Epithelial cell of proximal tubule (primary cell): ENCODE results near the gene SPTBN5. TPM values are rescaled to one million over a fixed set of nuclear protein-coding genes. Genes with fewer than 3 reads are reported as not detected.

Source experiments
- DNase-seq: peaks from one replicate; pipeline ENCODE4 v3.0.0-alpha.2; 2011; ENCODE audit warnings: low read depth
- H3K4me3 ChIP-seq: 2 replicates; pipeline ENCODE4 v1.5.1; 2011; ENCODE audit warnings: low read depth, mild to moderate bottlenecking, low read length
- CTCF ChIP-seq: conservative IDR thresholded peaks from 2 replicates; pipeline ENCODE4 v1.5.1; 2012; ENCODE audit warnings: low read depth, mild to moderate bottlenecking, low read length
- total RNA-seq: library from RNA; depleted of rRNA; stranded (reverse); fragments of >200 nt; gene quantifications from 2 replicates; pipeline ENCODE4 v1.2.3, GENCODE V29; 2015

SPTBN5 gene
- total RNA-seq, 1 donor from 2014 or later, result 0.63 TPM

- no peak overlapping the region for H3K4me3 ChIP-seq
- DNase-seq, result no peak
- no peak for TF ChIP-seq CTCF
Observed at GRCh38 chr15:41891946-41892345, 1.9 kb downstream of the SPTBN5 start.

GRCh38 chr15:41891226-41891625, 2.6 kb downstream of the SPTBN5 start:
- no peak for DNase-seq
- TF ChIP-seq CTCF, result no peak
- no peak overlapping the region for H3K4me3 ChIP-seq

GRCh38 chr15:41890050-41890690, 3.7 kb downstream of the SPTBN5 start:
- no peak for DNase-seq
- no peak for TF ChIP-seq CTCF
- H3K4me3 ChIP-seq, result no peak overlapping the region

- DNase-seq, result no peak
- TF ChIP-seq CTCF, result no peak
- no peak overlapping the region for H3K4me3 ChIP-seq
Observed at GRCh38 chr15:41888662-41889253, 5.1 kb downstream of the SPTBN5 start.

- no peak for DNase-seq
- no peak for TF ChIP-seq CTCF
- H3K4me3 ChIP-seq, result no peak overlapping the region
Observed at GRCh38 chr15:41887893-41888292, 6.0 kb downstream of the SPTBN5 start.

- TF ChIP-seq CTCF, result no peak
- no peak overlapping the region for H3K4me3 ChIP-seq
- DNase-seq, result no peak
Observed at GRCh38 chr15:41887161-41887560, 6.7 kb downstream of the SPTBN5 start.

GRCh38 chr15:41886741-41887140, 7.1 kb downstream of the SPTBN5 start:
- no peak overlapping the region for H3K4me3 ChIP-seq
- no peak for DNase-seq
- no peak for TF ChIP-seq CTCF
